Measurements from ENCODE around the gene ZSCAN31. TPM values are rescaled to one million over a fixed set of nuclear protein-coding genes. Genes with fewer than 3 reads are reported as not detected.

The ZSCAN31 gene
- total RNA-seq, 1 donor from 2014 or later: 13.5 TPM

DNA sequence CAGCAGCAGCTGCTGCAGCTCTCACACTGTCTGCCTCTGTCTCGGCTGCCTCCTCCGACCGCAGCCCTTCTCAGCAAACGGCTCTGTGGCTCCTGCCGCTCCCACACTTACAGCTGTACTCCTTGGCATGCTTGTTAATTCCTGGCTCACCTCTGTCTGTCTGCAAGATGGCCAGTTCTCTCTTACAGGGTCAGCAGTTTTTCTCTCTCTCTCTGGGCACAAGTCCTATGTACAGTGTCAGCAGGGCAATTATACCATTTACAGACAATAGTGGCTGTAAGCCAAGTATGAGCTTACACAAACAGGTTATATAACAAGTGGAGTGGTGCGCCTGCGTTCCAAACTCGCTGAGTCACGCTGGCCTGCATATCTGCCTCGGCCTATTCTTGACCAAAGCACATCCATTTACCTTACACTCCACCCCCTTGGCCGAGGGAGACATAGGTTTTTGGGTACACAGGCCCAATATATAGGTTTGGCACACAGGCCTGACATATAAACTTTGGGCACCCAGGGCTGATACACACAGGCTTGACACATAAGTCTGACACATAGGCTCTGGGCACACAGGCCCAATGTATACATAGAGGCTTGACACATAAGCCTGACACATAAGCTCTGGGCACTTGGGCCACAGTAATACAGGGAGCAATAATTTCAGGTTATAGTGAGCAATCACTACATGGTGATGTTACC, 18.2 kb upstream of the ZSCAN31 start:
- no peak for FAIRE-seq
- peak in 1 of 2 donors; percentile 10 for DNase-seq (ENCODE audit: low spot score in 2 of 2)

GRCh38 chr6:28353356-28353755, 17.4 kb upstream of the ZSCAN31 start:
- no peak for DNase-seq (ENCODE audit: low spot score in 2 of 2)
- no peak for FAIRE-seq

- no peak for FAIRE-seq
- DNase-seq (ENCODE audit: low spot score in 2 of 2): no peak
Measured at GRCh38 chr6:28351493-28351925, 15.6 kb upstream of the ZSCAN31 start.

DNA sequence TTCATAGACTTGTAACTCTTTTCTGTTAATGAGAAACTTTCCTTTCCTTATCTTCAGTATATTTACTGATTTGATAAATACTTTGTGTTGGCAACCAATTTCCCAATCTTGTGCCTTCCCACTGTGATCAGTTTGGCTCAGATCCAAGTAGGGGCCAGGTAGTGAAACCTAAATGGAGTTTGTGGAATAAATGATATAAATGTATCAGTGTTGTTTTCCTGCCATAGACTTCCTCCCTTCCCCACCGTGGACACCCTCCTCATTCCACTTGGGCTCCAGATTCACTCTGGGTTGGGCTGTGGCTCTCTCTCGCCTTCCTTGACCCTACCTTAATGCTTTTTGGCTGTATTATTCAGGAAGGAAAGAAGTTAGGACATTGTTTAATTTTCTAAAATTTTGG, 15.1 kb upstream of the ZSCAN31 start:
- no peak for DNase-seq (ENCODE audit: low spot score in 2 of 2)
- no peak for FAIRE-seq

DNA sequence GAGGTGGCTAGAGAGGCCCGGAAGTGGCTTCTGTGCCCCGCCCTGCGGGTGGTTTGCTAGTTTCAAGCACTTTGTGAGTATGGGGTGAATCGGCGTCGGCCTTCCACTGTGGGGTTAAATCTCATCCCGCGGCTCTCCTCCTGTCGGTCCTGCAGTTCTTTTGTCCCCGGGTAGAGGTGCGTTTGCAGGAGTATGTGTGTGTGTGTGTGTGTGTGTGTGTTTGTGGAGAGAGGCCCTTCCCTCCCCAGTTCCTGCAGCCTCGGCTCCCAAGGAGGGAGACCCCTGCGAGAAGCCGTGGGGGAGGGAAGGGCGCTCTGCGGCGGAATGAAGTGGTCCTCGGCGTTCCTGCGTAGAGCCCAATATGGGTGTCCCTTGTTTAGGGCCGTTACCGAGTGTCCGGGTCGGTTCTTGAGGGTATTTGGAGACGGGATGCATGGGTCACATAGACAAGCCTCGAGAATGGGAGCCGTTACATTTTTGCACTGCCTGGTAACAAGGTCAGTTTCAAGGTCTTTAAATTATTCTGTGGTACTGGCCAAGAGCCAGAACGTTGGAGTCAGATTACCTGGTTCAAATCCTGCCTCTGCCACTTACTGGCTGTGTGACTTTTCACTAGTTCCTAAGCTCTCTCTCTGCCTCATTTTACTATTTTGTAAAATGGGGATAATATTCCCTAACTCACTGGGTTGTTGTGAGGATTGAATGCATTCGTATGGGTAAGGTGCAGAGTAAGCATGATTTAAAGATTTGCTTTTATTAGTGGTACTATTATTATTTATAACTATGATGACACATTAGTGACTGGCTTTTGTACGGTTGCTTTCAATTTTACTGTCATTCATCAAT, 14.2 kb upstream of the ZSCAN31 start, which contains the start of gene ZKSCAN3:
Gene ZKSCAN3, plus strand, starts transcription at position 56 of the 846 bp plus-strand sequence. CDS start 9,640 bp downstream, outside the sequence.
- DNase-seq (ENCODE audit: low spot score in 2 of 2) (peak; percentile 45 to 55), FAIRE-seq (no peak)

GRCh38 chr6:28349344-28349891, 13.5 kb upstream of the ZSCAN31 start:
- DNase-seq (ENCODE audit: low spot score in 2 of 2) (no peak), FAIRE-seq (no peak)

DNA sequence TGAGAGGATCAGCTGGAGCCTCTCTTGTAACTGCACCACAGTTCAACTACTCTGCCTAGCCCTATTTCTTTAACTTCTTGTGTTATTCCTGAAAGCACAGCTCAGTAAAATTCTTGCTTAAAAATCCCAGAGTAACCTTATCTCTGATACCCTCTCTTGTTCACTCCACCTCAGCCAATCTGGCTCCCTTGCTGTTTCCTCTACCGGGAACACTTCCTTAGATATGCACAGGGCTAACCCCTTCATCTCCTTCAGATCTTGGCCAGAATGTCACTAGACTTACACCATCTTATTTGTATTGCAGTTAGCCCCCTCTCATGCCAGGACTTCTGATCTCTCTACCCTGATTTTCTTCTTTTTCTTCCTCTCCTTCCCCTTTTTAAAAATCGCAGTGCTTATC, 11.2 kb upstream of the ZSCAN31 start:
- FAIRE-seq (no peak), DNase-seq (ENCODE audit: low spot score in 2 of 2) (no peak)

DNA sequence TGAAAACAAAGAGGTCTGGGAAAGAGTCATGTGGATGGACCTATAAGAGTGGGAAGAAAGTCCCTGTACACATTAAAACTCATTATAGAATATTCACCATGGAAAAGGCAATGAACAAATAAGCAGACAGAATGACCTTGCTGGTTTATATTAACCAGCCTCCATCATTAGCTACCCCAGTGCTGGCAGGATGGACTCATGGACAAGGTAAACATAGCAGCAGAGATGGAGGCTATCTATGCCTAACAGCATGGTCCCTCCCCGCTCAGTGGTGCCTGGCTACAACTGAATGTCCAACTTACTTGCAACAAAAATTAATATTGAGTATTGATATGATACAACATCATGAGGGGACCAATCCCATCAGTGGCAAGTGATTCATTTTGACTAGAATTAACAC, 9.3 kb upstream of the ZSCAN31 start:
- DNase-seq (ENCODE audit: low spot score in 2 of 2) (no peak), FAIRE-seq (no peak)

GRCh38 chr6:28343898-28344677, 8.1 kb upstream of the ZSCAN31 start:
- FAIRE-seq (no peak), DNase-seq (ENCODE audit: low spot score in 2 of 2) (no peak)

DNA sequence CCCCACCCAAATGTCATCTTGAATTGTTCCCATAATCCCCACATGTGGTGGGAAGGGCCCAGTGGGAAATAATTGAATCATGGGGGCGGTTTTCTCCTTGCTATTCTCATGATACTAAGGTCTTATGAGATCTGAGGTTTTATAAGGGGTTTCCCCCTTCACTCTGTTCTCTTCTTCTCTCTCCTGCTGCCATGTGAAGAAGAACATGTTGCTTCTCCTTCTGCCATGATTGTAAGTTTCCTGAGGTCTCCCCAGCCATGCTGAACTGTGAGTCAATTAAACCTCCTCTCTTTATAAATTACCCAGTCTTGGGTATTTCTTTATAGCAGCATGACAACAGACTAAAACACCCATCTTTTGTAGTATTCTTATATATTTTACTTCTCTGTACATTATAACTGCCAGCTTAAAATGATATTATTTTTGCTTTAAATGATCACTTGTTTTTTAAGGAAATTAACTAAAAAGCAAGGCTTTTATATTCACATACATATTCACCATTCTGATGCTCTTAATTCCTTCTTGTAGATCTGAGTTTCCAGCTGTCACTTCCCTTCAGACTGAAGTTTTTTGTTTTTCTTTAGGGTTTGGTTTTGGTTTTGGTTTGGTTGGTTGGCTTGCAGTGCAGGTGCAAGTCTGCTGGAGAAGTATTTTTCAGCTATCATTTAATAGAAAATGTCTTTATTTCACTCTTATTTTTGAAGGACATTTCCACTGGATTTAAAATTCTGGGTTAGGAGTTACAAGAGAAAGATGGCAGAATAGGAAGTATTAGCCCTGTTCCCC, 4.6 kb upstream of the ZSCAN31 start:
- DNase-seq (ENCODE audit: low spot score in 2 of 2) (no peak), FAIRE-seq (no peak)

GRCh38 chr6:28337121-28337520, 1.2 kb upstream of the ZSCAN31 start:
- DNase-seq (ENCODE audit: low spot score in 2 of 2): no peak
- no peak for FAIRE-seq

DNA sequence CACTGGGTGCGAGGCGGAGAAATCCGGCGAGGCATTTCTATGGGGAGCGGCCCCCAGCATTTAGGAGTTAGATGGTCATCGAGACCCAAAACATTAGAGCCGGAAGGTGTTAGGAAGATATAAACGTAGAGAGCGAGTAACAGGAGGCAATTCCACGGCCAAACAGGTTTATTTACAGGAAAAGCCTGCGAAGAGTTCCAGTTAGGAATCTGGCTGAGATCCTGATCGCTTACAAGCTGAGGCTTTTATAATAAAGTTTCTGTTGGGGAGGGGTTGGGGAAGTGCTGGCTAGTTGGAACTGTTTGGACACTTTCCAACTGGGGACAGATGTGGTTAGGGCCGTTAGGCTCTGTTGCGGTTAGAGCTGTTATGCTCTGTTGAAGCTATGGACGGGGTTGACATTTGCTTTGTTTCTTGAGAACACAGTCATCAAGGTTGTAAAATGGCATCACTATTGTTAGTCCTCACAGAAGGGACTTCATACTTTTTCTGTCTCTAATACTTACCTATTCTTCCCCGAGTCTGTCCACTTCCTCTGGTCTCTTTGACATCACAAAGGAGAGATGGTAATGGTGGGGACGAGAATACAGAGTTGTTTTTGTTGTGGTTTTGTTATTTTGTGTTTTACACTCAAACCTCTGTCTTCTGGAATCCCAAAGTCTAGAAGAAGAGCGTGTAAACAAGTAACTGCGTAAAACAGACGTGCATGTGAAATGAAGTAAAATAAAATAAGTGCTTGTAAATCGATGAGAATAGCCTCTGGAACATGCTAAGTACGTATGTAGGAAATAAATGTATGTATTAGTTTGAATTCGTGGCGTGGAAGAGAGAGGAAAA, 554 bp upstream of the ZSCAN31 start:
- FAIRE-seq: no peak
- no peak for DNase-seq (ENCODE audit: low spot score in 2 of 2)

- DNase-seq (ENCODE audit: low spot score in 2 of 2): no peak
- no peak for FAIRE-seq
Measured at GRCh38 chr6:28335040-28335563, 846 bp downstream of the ZSCAN31 start.

- FAIRE-seq (no peak), DNase-seq (ENCODE audit: low spot score in 2 of 2) (no peak)
Measured at GRCh38 chr6:28334286-28335039, 1.5 kb downstream of the ZSCAN31 start.

DNA sequence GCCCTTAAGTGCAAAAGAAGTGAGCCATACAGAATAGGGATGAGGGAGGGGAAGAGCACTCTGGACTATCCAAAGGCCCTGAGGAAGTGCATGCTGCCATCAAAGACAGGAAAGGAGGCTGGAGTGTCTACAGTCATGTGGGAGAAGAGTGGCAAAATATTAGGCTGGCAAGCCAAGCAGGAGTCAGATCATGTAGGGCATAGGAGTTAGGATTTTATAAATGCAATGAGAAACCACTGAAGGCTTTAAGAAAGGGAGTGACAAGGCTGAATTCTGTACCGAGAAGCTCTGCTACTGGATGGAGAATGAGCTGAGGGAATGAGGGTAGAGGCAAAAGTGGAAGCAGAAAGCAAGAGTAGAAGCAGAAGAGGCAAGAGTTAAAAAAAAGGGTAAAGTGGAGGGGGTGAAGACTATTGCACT, 2.3 kb downstream of the ZSCAN31 start:
- FAIRE-seq: no peak
- DNase-seq (ENCODE audit: low spot score in 2 of 2): no peak

DNA sequence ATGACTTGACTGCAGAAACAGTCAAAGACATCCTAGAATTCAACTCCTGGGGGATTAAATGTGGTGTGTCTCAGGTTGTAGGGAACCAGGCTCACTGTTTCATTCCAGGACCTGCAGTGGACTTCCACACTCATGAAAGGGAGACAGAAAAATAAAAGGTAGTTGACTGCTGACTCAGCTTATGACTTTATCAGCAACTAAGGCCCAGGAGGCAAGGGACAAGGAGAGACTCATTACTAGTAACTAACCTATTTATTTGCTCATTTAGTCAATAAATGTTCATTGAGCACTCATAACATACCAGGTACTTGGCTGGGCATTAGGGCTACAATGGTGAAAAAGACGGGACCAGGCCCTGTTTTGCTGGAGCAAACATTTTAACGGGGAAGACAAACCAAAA, 2.9 kb downstream of the ZSCAN31 start:
- no peak for FAIRE-seq
- no peak for DNase-seq (ENCODE audit: low spot score in 2 of 2)

DNA sequence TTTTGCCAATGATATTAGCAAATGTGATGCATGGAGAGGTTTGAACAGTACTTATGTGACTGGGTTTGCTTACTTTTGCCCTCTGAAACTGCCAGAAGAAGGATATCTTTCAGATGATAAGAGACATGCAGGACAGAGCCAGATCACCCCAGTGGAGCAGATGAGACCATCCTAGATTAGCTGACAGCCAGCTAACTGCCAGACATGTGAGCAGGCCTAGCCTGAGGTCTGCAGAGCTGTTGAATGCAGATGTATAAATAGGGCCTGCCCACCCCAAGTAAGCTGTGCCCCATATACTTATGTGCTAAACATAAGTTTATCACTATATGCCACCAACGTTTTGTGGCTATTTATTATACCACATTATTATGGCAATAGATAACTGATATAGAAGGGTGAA, 5.9 kb downstream of the ZSCAN31 start:
- FAIRE-seq: no peak
- no peak for DNase-seq (ENCODE audit: low spot score in 2 of 2)

DNA sequence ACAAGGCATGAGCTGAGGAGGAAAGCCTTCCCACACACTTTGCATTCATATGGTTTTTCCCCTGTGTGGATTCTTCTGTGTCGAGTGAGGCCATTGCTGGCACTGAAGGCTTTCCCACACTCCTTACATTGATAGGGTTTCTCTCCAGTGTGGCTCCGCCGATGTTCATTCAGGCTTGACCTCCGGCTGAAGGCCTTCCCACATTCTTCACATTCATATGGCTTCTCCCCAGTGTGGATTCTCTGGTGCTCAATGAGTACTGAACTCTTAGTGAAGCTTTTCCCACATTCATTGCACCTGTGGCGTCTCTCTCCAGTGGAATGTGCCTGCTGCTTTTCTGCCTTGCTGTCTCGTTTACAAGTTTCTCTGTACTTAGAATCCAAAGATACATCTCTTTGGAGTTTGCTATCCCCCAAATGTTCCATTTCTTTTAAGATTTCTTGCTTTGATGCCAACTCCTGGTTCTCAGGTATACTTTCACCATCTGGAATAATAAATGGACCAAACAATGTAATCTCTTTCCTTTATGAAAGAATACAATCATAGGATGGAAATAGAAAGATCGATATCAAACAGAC, 9.5 kb downstream of the ZSCAN31 start:
- FAIRE-seq: no peak
- DNase-seq (ENCODE audit: low spot score in 2 of 2): no peak

Measured in frontal cortex (tissue), 4 donors.